HL-60 (cell line): ENCODE results near the gene SH3RF3.

Source experiments
- GABPA ChIP-seq: IDR thresholded peaks from 2 replicates; pipeline ENCODE4 v1.6.1; 2012; ENCODE audit warnings: low read depth
- POLR2AphosphoS5 ChIP-seq: IDR thresholded peaks from 2 replicates; pipeline ENCODE4 v1.6.1; 2012; ENCODE audit warnings: low read depth
- SPI1 ChIP-seq: IDR thresholded peaks from 2 replicates; pipeline ENCODE4 v1.6.1; 2012; ENCODE audit warnings: low read depth, mild to moderate bottlenecking, borderline replicate concordance
- TF ChIP-seq, protein P1 (sequence below): IDR thresholded peaks from one replicate; pipeline ENCODE4 v1.5.1; 2011; ENCODE audit warnings: low read length, control low read depth, inconsistent platforms; ENCODE audit not compliant: insufficient read depth
- TF ChIP-seq, protein P2 (sequence below): IDR thresholded peaks from 2 replicates; pipeline ENCODE4 v1.6.1; 2012; ENCODE audit warnings: low read depth; ENCODE audit not compliant: insufficient replicate concordance

DNA sequence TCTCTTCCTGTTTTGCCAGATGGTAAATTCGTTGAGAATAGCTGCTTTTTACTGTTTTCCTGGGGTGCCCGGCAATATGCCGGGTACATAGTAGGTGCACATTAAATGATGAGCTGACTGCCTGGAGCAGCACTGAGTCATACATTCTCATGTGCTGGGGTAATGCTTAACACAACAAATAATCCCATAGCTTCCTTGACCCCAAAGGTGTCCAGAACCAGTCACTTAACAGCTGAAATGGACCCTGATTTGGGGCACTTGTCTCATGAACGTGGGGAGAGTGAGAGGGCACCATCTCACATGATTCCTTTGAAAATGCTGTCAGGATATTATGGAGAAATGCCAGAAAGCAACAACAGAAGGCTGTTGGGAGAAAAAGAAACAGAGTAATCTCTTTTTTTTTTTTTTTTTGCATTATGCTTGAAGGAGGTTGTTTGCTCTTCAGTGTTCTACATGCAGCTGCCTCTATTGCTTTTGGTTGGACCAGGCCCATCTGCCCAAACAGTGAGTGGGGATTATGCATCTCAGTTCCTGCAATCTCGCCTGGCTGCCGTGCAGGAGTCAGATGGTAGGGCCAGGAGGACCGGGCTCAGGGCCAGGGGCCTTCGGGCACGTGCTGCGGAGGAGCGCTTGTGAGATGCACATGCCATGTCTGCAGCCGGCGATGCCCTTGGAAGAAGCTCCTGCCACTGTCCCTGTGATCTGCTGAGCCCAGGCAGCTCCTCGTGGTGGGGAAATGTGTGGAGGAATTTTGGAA lies 162.1 kb downstream of the SH3RF3 start:
- TF ChIP-seq, protein P1, sequence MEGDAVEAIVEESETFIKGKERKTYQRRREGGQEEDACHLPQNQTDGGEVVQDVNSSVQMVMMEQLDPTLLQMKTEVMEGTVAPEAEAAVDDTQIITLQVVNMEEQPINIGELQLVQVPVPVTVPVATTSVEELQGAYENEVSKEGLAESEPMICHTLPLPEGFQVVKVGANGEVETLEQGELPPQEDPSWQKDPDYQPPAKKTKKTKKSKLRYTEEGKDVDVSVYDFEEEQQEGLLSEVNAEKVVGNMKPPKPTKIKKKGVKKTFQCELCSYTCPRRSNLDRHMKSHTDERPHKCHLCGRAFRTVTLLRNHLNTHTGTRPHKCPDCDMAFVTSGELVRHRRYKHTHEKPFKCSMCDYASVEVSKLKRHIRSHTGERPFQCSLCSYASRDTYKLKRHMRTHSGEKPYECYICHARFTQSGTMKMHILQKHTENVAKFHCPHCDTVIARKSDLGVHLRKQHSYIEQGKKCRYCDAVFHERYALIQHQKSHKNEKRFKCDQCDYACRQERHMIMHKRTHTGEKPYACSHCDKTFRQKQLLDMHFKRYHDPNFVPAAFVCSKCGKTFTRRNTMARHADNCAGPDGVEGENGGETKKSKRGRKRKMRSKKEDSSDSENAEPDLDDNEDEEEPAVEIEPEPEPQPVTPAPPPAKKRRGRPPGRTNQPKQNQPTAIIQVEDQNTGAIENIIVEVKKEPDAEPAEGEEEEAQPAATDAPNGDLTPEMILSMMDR: no peak
- TF ChIP-seq, protein P2, sequence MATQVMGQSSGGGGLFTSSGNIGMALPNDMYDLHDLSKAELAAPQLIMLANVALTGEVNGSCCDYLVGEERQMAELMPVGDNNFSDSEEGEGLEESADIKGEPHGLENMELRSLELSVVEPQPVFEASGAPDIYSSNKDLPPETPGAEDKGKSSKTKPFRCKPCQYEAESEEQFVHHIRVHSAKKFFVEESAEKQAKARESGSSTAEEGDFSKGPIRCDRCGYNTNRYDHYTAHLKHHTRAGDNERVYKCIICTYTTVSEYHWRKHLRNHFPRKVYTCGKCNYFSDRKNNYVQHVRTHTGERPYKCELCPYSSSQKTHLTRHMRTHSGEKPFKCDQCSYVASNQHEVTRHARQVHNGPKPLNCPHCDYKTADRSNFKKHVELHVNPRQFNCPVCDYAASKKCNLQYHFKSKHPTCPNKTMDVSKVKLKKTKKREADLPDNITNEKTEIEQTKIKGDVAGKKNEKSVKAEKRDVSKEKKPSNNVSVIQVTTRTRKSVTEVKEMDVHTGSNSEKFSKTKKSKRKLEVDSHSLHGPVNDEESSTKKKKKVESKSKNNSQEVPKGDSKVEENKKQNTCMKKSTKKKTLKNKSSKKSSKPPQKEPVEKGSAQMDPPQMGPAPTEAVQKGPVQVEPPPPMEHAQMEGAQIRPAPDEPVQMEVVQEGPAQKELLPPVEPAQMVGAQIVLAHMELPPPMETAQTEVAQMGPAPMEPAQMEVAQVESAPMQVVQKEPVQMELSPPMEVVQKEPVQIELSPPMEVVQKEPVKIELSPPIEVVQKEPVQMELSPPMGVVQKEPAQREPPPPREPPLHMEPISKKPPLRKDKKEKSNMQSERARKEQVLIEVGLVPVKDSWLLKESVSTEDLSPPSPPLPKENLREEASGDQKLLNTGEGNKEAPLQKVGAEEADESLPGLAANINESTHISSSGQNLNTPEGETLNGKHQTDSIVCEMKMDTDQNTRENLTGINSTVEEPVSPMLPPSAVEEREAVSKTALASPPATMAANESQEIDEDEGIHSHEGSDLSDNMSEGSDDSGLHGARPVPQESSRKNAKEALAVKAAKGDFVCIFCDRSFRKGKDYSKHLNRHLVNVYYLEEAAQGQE: no peak
- TF ChIP-seq POLR2AphosphoS5: no peak
- TF ChIP-seq GABPA: no peak
- TF ChIP-seq SPI1: no peak
